GM12878 (cell line): ENCODE data around the gene USH2A.

Experiments
- ATF3 ChIP-seq: IDR thresholded peaks from 2 replicates; pipeline ENCODE4 v1.6.1; 2011; ENCODE audit warnings: low read depth, mild to moderate bottlenecking, low read length, moderate library complexity, borderline replicate concordance; ENCODE audit errors: extremely low read depth
- BCL11A ChIP-seq: IDR thresholded peaks from 2 replicates; pipeline ENCODE4 v1.6.1; 2011; ENCODE audit warnings: low read depth, low read length
- E2F4 ChIP-seq: IDR thresholded peaks from 2 replicates; pipeline ENCODE4 v1.6.1; 2012; ENCODE audit warnings: low read depth, low read length, improper control_type of control experiment
- TAF1 ChIP-seq: IDR thresholded peaks from 2 replicates; pipeline ENCODE4 v1.6.1; 2011; ENCODE audit warnings: mild to moderate bottlenecking, low read depth, low read length, borderline replicate concordance

- TF ChIP-seq E2F4 (no peak), ATF3 (no peak), BCL11A (no peak), TAF1 (no peak)
These were observed 222.3 kb downstream of the USH2A start for GRCh38 chr1:216200941-216201340.
